Activated CD4-positive, CD25-positive, alpha-beta regulatory T cell treated with anti-CD3 and anti-CD28 coated beads, Interleukin-2, amount 50 U/mL, for 24 hours (primary cell): ENCODE measurements around the gene ABCA8.
"Not testable (repeated sequence)": the region's sequence is repeated elsewhere in the genome, so short reads cannot be mapped to it uniquely, and the experiment has no call there.

ENCODE experiments used
- ATAC-seq, 2 donors: fragments of 150-1000 bp; cut with Tn5 transposase; one replicate each; pipeline ENCODE4 v1.10.0; 2021; ENCODE audit warnings: mild to moderate bottlenecking in 1 of 2, moderate library complexity in 1 of 2

The ABCA8 gene

GRCh38 chr17:68865584-68865983 is 89.6 kb downstream of the ABCA8 start:
- ATAC-seq: no peak

GRCh38 chr17:68863091-68863652 is 92.0 kb downstream of the ABCA8 start:
- ATAC-seq: no peak

DNA sequence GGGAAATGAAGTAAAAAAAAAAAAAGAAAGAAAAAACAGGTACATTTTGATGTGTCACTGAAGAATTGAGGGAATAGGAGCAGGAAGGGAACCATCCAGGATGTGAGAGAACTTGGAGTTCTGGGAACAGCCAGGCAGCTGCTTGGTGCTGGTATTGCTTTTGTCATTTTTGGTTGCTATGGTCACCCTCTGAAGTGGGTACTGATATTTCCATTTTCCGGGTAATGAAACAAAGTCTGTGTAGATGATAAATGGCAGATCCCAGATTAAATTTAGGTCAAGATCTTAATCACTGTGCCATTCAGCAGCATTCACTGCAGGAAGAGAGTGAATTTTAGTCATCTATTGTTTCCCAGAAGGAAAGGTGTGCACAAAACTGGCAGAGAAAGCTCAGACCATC is 93.6 kb downstream of the ABCA8 start:
- ATAC-seq: no peak

DNA sequence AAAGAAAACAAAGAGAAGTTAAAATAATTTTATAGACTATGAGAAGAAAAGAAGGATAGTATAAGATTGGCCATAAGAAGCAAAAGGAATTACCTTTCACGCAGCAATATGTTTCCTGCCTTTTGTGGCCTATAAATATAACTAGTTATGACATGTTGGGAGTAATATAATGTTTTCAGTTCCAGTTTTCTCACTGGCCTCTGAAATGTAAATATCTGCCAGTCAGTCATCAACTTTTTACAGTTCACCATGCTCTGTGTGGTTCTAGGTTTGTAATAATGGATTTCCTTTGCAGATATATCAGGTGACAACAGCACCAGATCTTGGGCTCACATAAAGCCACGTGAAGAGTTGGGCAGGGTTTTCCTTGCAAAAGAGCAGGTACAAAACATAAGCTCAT is 94.3 kb downstream of the ABCA8 start:
- ATAC-seq: no peak

DNA sequence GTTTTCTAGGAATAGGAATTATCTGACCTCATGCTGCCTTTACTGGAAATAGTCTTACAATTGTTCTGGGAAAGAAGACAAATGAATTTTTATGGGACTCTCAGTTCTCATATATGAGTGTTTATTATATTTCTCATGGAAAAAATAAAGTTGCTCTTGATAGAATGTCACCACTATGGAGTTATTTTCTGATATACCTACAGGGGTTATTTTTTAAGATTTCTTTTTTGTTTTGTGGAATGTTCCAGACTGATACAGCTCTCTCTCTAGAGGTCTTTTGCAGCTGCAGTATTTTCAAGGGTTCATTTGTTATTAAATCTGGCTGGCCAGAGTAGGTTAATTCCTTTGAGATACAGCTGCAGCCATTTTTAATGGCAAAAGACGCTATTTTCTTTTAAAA is 100.7 kb downstream of the ABCA8 start:
- ATAC-seq: no peak

- no peak for ATAC-seq
These were observed 101.8 kb downstream of the ABCA8 start for GRCh38 chr17:68853439-68853838.

- no peak for ATAC-seq
These were observed 102.2 kb downstream of the ABCA8 start for GRCh38 chr17:68853036-68853435.

- no peak for ATAC-seq
These were observed 103.3 kb downstream of the ABCA8 start for GRCh38 chr17:68851890-68852289.

DNA sequence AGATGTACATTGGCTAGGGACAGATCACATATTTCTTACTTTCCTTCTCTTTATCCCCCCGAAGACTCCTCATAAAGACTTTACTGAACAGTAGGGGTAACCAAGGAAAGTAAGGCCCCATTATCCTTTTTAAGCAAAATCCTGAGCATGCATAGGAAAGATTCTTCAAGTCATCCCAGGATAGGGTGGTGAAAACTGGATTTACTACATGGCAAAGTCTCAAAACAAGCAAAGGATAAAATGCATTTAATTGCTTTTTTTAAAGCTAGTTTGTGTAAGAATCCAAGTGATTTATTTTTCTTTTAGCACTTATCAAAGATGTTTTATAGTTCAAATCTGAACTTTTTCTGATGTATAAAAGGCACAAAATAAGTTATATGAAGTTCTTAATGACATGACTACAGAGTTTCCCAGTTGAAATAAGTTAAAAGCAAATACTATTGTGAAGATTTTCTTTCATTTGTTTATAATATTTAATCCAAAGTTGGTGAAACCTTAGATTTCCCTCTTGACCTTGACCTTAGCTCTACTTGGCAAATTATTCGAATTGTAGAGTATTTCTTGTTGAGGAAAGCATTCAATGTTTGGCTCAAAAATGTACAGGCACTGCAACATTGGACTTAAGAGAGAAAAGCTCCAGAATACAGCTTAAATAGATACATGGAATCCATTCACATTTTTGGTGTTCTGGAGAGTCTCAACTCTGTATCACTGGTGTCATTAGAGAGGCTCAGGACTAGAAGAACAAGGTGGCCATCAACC is 104.3 kb downstream of the ABCA8 start:
- no peak for ATAC-seq

- no peak for ATAC-seq
These were observed 105.2 kb downstream of the ABCA8 start for GRCh38 chr17:68849673-68850610.

DNA sequence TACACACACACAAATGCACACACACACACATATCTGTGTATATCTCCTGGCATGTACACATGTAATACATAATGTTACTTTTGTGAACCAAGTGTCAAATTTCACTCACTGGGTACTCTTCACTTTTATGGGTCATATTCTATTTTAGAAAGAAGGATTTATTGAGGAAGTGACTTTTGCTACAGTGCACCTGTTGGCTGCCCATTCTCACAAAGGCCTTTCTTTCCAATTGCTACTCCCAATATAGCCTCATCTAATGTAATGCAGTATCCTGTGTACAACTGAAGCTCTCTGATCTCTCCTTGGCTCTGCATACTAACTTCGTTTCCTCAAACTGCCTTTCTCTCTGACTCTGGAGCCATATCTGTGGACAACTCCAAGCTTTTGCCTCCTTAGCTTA is 107.5 kb downstream of the ABCA8 start:
- no peak for ATAC-seq

DNA sequence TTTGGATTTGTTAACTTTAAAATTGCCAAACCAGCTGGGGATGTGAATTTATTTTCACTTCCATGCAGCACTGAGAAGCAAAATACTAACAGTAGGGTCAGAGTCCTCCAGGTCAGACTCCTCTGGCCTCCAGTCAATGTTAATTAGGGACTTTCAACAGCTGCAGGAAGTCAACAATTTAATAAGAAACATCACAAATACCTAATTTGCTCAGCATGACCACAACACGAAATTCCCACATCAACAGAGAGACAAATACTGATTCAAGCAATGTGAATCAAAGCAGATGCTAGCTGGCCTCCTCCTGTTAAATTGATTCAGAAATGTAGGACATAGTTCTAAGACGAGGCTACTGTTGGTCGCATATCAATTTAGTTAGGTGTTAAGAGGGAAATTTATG is 111.7 kb downstream of the ABCA8 start:
- no peak for ATAC-seq

GRCh38 chr17:68840073-68840472 is 115.1 kb downstream of the ABCA8 start:
- no peak for ATAC-seq

DNA sequence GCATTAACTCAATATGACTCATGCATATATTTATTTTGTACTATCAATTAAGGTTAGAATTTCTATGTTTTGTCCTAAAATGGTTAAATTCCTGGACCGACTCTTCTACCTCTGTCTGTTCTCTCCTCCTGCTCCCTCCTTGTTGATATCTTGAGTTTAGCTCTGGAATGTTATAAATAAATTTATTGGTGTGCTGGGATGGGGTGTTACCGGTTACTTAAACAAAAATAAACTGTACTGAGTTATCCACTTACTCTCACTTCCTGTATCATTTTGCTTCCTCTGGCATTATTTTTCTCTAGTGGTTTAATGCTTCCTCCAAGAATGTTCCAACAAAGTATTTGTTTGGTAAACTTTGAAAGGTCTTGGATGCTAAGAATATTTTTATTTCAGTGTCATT is 120.1 kb downstream of the ABCA8 start:
- ATAC-seq: no peak

DNA sequence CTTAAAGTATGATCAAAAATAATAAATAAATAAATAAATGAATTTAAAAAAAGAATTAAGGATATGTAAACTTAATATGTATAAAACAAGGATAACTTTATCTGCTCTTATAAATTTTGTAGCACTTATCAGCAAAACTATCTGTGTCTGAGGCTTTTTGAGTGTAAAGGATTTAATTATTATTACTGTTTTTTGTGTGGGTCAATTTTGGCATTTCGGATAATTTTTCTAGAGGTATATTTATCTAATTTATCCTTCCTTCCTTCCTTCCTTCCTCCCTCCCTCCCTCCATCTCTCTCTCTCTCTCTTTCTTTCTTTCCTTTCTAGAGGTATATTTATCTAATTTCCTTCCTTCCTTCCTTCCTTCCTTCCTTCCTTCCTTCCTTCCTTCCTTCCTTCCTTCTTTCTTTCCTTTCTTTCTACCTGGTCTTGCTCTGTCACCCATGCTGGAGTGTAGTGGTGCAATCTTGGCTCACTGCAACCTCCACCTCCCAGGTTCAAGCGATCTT is 120.8 kb downstream of the ABCA8 start:
- ATAC-seq: no peak

GRCh38 chr17:68832109-68832802 is 122.9 kb downstream of the ABCA8 start:
- ATAC-seq: no peak

GRCh38 chr17:68831170-68831569 is 124.0 kb downstream of the ABCA8 start:
- no peak for ATAC-seq

DNA sequence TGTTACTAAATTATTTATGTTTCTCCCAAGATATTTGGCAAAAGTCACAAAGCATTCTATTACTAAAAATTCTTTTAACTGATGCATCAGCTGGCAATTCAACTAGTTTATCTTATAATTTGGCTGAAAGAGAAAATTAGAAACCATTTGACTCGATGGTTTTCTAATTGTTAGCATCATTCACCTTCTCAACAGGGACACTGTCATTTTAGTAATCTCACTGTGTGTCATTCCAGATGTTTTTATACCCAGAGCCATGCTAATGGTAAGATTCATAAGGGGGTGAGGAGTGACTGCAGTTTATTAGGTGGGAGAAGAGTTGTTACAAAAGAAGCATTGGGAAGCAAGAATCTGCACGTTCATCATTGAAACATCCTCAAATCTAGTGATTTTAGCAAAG is 124.9 kb downstream of the ABCA8 start:
- ATAC-seq: no peak

DNA sequence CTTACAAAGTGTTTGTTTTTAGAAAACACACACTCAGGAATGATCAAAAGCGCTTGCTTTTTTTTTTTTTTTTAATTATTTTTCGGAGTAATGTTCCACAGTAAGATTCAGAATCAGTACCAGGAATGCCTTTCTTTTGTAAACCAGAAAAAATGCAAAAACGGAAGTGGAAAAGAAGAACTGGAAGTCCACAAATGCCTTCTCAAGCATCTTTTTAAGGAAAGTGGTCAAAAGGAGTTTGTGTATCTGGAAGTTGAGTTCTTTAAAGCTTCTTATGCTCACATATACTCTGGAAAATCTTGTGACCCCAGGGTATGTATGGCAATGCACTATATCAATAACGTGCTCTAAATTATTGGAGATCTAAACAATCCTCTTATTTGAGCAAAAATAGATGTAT is 126.0 kb downstream of the ABCA8 start:
- no peak for ATAC-seq

DNA sequence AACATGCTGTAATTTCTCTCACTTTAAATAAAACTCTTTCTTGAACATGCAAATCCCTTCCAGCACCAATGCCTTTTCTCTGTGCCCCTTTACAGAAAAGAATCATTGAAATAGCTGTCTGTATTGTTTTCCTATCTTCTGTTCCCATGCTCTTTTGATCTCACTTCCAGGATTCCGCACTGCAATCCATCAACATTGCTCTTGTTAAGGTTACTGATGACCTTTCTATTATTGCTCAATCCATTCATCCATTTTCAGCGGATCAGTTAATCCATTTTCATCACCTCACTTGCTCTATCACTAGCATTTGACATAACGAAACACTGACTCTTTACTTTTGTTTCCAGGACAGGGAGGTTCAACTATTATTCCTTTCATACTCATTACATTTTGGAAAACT is 130.5 kb downstream of the ABCA8 start:
- ATAC-seq: no peak

GRCh38 chr17:68824185-68824584 is 131.0 kb downstream of the ABCA8 start:
- not testable (repeated sequence) for ATAC-seq

- no peak for ATAC-seq
These were observed 132.4 kb downstream of the ABCA8 start for GRCh38 chr17:68822719-68823289.
